Heart right ventricle (tissue), 16 donors: Measurements from ENCODE around the gene GALNT14. TPM values are rescaled to one million over a fixed set of nuclear protein-coding genes. Genes with fewer than 3 reads are reported as not detected.
A peak's percentile ranks its signal among the peaks of the same experiment; 100 is the strongest.

Experiments used
- ATAC-seq, 8 donors: fragments of 200-7000 bp; cut with Tn5 transposase; one replicate each; pipeline ENCODE4 v1.9.1; 2020; ENCODE audit warnings: mild to moderate bottlenecking in 8 of 8, moderate library complexity in 8 of 8, moderate number of reproducible peaks in 1 of 8
- DNase-seq, 2 donors: peaks; one replicate each; pipeline ENCODE4 v3.0.0-alpha.2; 2020
- H3K27ac ChIP-seq, 10 donors: fragments of 200-600 bp; sonication (generic) in 2 of 10; one replicate each; pipeline versions ENCODE4 v1.5.0 to v1.8.0; 2020 to 2022; ENCODE audit warnings: mild to moderate bottlenecking in 3 of 10
- H3K27me3 ChIP-seq, 7 donors: fragments of 200-600 bp; one replicate each; pipeline ENCODE4 v1.8.0; 2021 to 2022; ENCODE audit warnings: mild to moderate bottlenecking in 2 of 7
- H3K36me3 ChIP-seq, 9 donors: fragments of 200-600 bp; sonication (generic) in 1 of 9; one replicate each; pipeline versions ENCODE4 v1.5.0 to v1.8.0; 2020 to 2022; ENCODE audit warnings: mild to moderate bottlenecking in 2 of 9
- H3K4me1 ChIP-seq, 9 donors: fragments of 200-600 bp; sonication (generic) in 1 of 9; one replicate each; pipeline versions ENCODE4 v1.5.0 to v1.8.0; 2020 to 2022; ENCODE audit warnings: mild to moderate bottlenecking in 4 of 9
- H3K4me3 ChIP-seq, 10 donors: fragments of 200-600 bp; sonication (generic) in 2 of 10; one replicate each; pipeline versions ENCODE4 v1.5.0 to v1.8.0; 2020 to 2022; ENCODE audit warnings: mild to moderate bottlenecking in 7 of 10, moderate library complexity in 2 of 10
- H3K9me3 ChIP-seq, 11 donors: fragments of 200-600 bp in 10 of 11; sonication (generic) in 2 of 11; one replicate each; pipeline versions ENCODE4 v1.5.0 to v1.8.0; 2013 to 2022; ENCODE audit warnings: mild to moderate bottlenecking in 2 of 11, control low read depth in 1 of 11, moderate library complexity in 1 of 11
- WGBS, 2 donors: extraction: QIAGEN DNeasy Blood & Tissue Kit; methylation state at CpG; one replicate each; pipeline ENCODE4 v1.1.7; 2013; ENCODE audit warnings: inconsistent platforms in 1 of 2; 5-methylcytosine and 5-hydroxymethylcytosine counted together
- intact Hi-C, 10 donors: fragments of 100-400 bp; cut with DNase I; formaldehyde crosslinking; loops; one replicate each; pipeline versions ENCODE4 v1.11.1 to v1.14.2; 2022
- polyA plus RNA-seq, 2 donors: library from polyadenylated mRNA; stranded (reverse); fragments of 200-250 nt; gene quantifications; one replicate each; pipeline ENCODE4 v1.2.3, GENCODE V29; 2013
- total RNA-seq, 10 donors: library from RNA; stranded (reverse); fragmentation: NEBNext Ultra II Directional in 3 of 10; extraction: Animal tissue kit (Norgen Biotek cat#: 25700) in 3 of 10; gene quantifications; one replicate each; pipeline versions ENCODE4 v1.2.1 to v1.2.4, GENCODE V29; 2021 to 2023
- TF ChIP-seq, protein P1 (sequence below), 9 donors: fragments of 200-600 bp; sonication (generic) in 2 of 9; IDR thresholded peaks; one replicate each; pipeline versions ENCODE4 v1.5.0 to v1.8.0; 2021 to 2022; ENCODE audit warnings: antibody characterized with exemption in 9 of 9, mild to moderate bottlenecking in 5 of 9, moderate library complexity in 1 of 9
- donor health status: Arrhythmogenic right ventricular cardiomyopathy.
- donor health status: ischemic (EF 13 %, LVEDD 7.1; RV severe dilation, severe dysfunction).
- donor health status: healthy with polysubstance abuse.
- donor health status: DM: no; HTN: yes; CAD: no.
- donor health status: DM: no; HTN: no; CAD: no.
- donor health status: ischemic (EF 25% LVEDD 6.9; RV normal size, moderate dysfunction).
- donor health status: ischemic (EF 25% LVEDD 5.7; RV mildly dilated, moderate dysfunction).
- donor health status: healthy.
- donor health status: DM: yes; HTN: yes; CAD: no.
- donor health status: Ischemic cardiomyopathy.
- donor health status: ischemic (EF 35%, LVEDD 5.7; RV mildly dilated, moderate dysfunction).
- donor health status: nonischemic (EF 11% LVEDD 7.7; RV severe dilation, severe dysfunction).
- donor health status: DM: yes; HTN: yes; CAD: no.
- donor health status: PGD.
- donor health status: ischemic (EF 29% LVEDD 5.4; RV normal size, mild dysfunction).
- donor health status: nonischemic (EF 23%, LVEDD 6.1; RV moderate dilation, normal function).

The GALNT14 gene
- total and polyA plus RNA-seq, 12 donors, result 0.17 to 1.4 (median 0.63) TPM; not detected in 2

DNA sequence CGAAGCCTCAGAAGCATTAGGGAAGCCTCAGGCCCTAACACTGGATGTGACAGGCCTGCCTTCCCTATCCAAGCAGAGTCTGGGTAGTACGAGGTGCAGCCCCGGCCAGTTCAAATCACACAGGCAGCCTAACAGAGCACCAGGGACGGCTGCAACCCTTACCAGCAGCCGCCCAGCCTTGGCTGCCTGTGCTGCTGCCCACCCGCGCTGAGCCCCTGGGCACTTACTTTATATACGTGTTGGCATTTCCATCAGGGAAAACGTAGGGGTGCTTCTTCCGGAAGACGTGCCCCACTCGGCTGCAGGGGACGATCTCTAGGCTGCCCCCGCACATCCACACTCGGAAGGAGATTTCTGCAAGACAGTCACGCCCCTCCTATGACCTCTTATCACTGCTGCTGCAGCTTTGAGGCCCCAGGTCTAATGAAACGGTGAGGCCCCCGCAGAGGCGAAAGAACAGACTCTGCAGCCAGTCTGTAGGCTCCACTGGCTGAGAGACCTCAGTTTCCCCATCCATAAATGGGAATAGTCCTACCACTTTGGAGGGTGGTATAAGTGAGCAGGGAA, 206.3 kb downstream of the GALNT14 start:
- H3K4me3 ChIP-seq, result no peak overlapping the region

DNA sequence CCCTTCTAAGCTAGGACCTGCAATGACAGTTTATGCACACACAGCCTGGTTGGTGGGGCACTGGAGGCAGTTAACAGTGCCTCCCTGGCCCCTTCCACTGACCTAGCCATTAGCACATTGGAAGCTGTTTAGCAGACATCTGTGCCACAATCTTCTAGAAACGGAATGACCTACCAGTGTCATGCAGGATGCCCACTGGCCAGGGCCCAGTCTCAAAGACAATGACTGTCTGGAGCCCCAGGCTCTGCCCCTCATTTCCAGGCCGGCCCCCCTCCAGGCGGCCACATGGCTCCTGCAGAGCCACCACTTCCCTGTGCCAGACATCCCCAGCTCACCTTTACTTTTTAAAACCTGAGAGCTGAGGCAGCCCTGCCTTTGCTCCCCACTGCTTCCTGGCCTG, 207.5 kb downstream of the GALNT14 start:
- no peaks in the 10 kb centered on the region for H3K4me1 ChIP-seq
- no peak overlapping the region for H3K27ac ChIP-seq
- DNase-seq (no peak), ATAC-seq (no peak)
- H3K27me3 ChIP-seq, result no peaks in the 10 kb centered on the region
- H3K36me3 ChIP-seq, result no peaks in the 10 kb centered on the region
- H3K9me3 ChIP-seq, result no peaks in the 10 kb centered on the region
- TF ChIP-seq, protein P1, sequence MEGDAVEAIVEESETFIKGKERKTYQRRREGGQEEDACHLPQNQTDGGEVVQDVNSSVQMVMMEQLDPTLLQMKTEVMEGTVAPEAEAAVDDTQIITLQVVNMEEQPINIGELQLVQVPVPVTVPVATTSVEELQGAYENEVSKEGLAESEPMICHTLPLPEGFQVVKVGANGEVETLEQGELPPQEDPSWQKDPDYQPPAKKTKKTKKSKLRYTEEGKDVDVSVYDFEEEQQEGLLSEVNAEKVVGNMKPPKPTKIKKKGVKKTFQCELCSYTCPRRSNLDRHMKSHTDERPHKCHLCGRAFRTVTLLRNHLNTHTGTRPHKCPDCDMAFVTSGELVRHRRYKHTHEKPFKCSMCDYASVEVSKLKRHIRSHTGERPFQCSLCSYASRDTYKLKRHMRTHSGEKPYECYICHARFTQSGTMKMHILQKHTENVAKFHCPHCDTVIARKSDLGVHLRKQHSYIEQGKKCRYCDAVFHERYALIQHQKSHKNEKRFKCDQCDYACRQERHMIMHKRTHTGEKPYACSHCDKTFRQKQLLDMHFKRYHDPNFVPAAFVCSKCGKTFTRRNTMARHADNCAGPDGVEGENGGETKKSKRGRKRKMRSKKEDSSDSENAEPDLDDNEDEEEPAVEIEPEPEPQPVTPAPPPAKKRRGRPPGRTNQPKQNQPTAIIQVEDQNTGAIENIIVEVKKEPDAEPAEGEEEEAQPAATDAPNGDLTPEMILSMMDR (IDR thresholded peaks at IDR 0.05), result no peak
- no peak overlapping the region for H3K4me3 ChIP-seq
- WGBS, 2 donors, result 76 to 89% methylated on average over 3 of the region's 3 CpGs
- intact Hi-C loops, result no loop called here

More for the DNA sequence above, 206.3 kb downstream of the GALNT14 start:
- Histone ChIP-seq H3K27ac (no peak overlapping the region), H3K36me3 (no peaks in the 10 kb centered on the region), H3K27me3 (no peaks in the 10 kb centered on the region), H3K4me1 (no peaks in the 10 kb centered on the region), H3K9me3 (no peaks in the 10 kb centered on the region)
- DNase-seq (no peak), ATAC-seq (peak in 1 of 8 donors; percentile 13)
- TF ChIP-seq, protein P1 (IDR thresholded peaks at IDR 0.05), result no peak
- WGBS, 2 donors, result 83 to 85% methylated on average over 19 of the region's 19 CpGs
- intact Hi-C loops, result no loop called here

DNA sequence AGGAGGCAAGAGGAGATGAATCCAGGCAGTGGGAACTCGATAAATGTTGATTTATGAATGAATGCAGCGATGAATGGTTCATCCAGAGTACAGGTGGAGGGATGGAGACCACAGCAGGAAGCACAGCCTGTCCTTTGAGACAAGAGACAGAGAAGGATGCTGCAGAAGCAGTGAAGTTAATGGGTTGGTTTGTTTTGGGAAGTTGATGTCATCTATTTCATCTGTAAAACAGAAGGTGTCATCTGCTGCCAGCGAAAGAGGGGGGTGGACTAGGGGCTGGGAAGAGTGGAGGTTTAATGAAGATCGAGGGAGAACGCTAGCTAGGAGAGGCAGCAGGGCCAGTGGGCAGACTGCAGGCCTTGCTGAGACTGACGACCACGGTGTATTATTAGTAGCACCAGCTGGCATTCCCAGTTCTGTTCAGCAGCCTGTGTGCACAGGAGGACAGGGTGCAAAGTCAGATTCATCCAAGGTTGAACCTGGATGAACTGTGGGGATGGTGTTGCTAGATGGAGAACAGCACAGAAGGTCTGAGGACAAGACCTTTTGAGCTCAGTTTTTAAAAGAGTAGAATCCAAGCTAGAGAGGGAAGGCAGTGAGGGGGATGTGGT, 210.7 kb downstream of the GALNT14 start:
- TF ChIP-seq, protein P1 (IDR thresholded peaks at IDR 0.05), result no peak
- no peak overlapping the region for H3K4me3 ChIP-seq
- DNase-seq (no peak), ATAC-seq (peak in 5 of 8 donors; percentile 35 to 58 (median 57))
- 72 to 79% methylated on average over 7 of the region's 7 CpGs for WGBS, 2 donors
- no peaks in the 10 kb centered on the region for H3K27me3 ChIP-seq
- no peaks in the 10 kb centered on the region for H3K36me3 ChIP-seq
- intact Hi-C loops, result no loop called here
- no peak overlapping the region for H3K27ac ChIP-seq
- H3K9me3 ChIP-seq, result no peaks in the 10 kb centered on the region
- H3K4me1 ChIP-seq, result no peaks in the 10 kb centered on the region

DNA sequence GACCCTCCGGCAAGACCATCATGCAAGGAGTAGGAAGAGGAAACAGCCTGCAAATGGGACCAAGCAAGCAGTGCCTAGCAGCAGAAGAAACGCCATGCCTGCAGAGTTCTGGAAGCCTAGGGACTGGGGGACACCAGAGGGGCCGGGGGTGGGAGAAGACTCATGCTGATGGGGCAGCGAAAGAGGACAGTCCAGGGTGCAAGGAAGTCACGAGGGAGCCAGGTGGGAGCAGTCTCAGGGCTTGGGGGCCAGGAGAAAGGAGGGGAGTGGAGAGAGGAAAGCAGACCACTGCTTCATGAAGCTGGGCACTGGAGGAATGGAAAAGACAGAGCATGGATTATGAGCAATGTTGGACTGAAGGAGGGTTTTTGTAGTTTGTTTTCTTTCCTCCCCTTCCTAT, 211.6 kb downstream of the GALNT14 start:
- Histone ChIP-seq H3K27me3 (peaks cover 0 to 2% (median 0%) of the 10 kb centered on the region in 7 donors), H3K9me3 (no peaks in the 10 kb centered on the region), H3K36me3 (no peaks in the 10 kb centered on the region), H3K4me1 (no peaks in the 10 kb centered on the region), H3K4me3 (no peak overlapping the region), H3K27ac (no peak overlapping the region)
- DNase-seq (no peak), ATAC-seq (no peak)
- intact Hi-C loops, result no loop called here
- 82 to 84% methylated on average over 5 of the region's 5 CpGs for WGBS, 2 donors
- TF ChIP-seq, protein P1 (IDR thresholded peaks at IDR 0.05), result no peak
